IMR-90 (cell line): ENCODE measurements around the gene NUDT8. TPM values are rescaled to one million over a fixed set of nuclear protein-coding genes. Genes with fewer than 3 reads are reported as not detected.

Source experiments
- ATAC-seq: fragments of 200-7000 bp; cut with Tn5 transposase; 2 replicates; pipeline ENCODE4 v1.9.1; 2020; ENCODE audit warnings: low read depth, mild to moderate bottlenecking, moderate library complexity
- BruUV-seq: library from RNA; stranded (reverse); fragments of 400-500 nt; replicated peaks from 2 replicates; lab custom pipeline; 2021; lab: Mats Ljungman, UMichigan
- CTCF ChIA-PET: fragments of 300-600 bp; formaldehyde crosslinking; extraction: SDS; loops from one replicate; lab custom pipeline; 2021; ENCODE audit warnings: antibody characterized with exemption; lab: Yijun Ruan, JAX
- POLR2A ChIA-PET: fragments of 300-600 bp; sonication (Branson Sonifier 250); formaldehyde crosslinking; loops from one replicate; lab custom pipeline; 2022; ENCODE audit warnings: antibody characterized with exemption; ENCODE audit not compliant: unreplicated experiment; lab: Charles Lee
- DNase-seq: peaks from one replicate; pipeline ENCODE4 v3.0.0; 2013
- H2AFZ ChIP-seq: replicated peaks from 2 replicates; pipeline ENCODE3; 2013; ENCODE audit warnings: low read length, mild to moderate bottlenecking; ENCODE audit not compliant: poor library complexity
- H2AK5ac ChIP-seq: 2 replicates; pipeline ENCODE4 v1.6.1; 2013; ENCODE audit warnings: low read depth, low read length, inconsistent platforms
- H2AK9ac ChIP-seq: replicated peaks from 2 replicates; pipeline ENCODE3; 2013; ENCODE audit warnings: mild to moderate bottlenecking, low read depth, low read length, moderate library complexity; ENCODE audit not compliant: poor library complexity
- H2BK120ac ChIP-seq: 2 replicates; pipeline ENCODE4 v1.6.1; 2013; ENCODE audit warnings: low read depth, low read length, inconsistent platforms
- H2BK15ac ChIP-seq: 3 replicates; pipeline ENCODE4 v1.6.1; 2013; ENCODE audit warnings: low read depth, low read length, inconsistent platforms
- H2BK20ac ChIP-seq: 2 replicates; pipeline ENCODE4 v1.6.1; 2013; ENCODE audit warnings: low read depth, mild to moderate bottlenecking, inconsistent platforms, low read length, moderate library complexity
- H2BK5ac ChIP-seq: 2 replicates; pipeline ENCODE4 v1.6.1; 2013; ENCODE audit warnings: mild to moderate bottlenecking, low read depth, low read length, inconsistent platforms; ENCODE audit not compliant: poor library complexity, severe bottlenecking
- H3K14ac ChIP-seq: replicated peaks from 2 replicates; pipeline ENCODE4 v1.6.1; 2013; ENCODE audit warnings: low read depth, low read length, inconsistent platforms
- H3K18ac ChIP-seq: 2 replicates; pipeline ENCODE4 v1.6.1; 2013; ENCODE audit warnings: low read depth, low read length, control low read depth
- H3K23ac ChIP-seq: 2 replicates; pipeline ENCODE4 v1.6.1; 2013; ENCODE audit warnings: low read depth, low read length, inconsistent platforms
- H3K27ac ChIP-seq: 2 replicates; pipeline ENCODE4 v1.5.1; 2013; ENCODE audit warnings: mild to moderate bottlenecking, control low read depth, low read length; ENCODE audit not compliant: insufficient read depth
- H3K27me3 ChIP-seq: 2 replicates; pipeline ENCODE4 v1.6.1; 2013; ENCODE audit warnings: low read length; ENCODE audit not compliant: control insufficient read depth, insufficient read depth
- H3K36me3 ChIP-seq: 2 replicates; pipeline ENCODE4 v1.6.1; 2013; ENCODE audit warnings: low read length, mixed read lengths; ENCODE audit not compliant: control insufficient read depth, insufficient read depth
- H3K4ac ChIP-seq: 2 replicates; pipeline ENCODE4 v1.6.1; 2013; ENCODE audit warnings: low read depth, low read length, inconsistent platforms
- H3K4me1 ChIP-seq: 2 replicates; pipeline ENCODE4 v1.6.1; 2013; ENCODE audit warnings: low read length, mixed read lengths; ENCODE audit not compliant: control insufficient read depth, insufficient read depth
- H3K4me2 ChIP-seq: 2 replicates; pipeline ENCODE4 v1.6.1; 2013; ENCODE audit warnings: low read depth, mild to moderate bottlenecking, control low read depth, low read length, moderate library complexity
- H3K4me3 ChIP-seq: 2 replicates; pipeline ENCODE4 v1.5.1; 2013; ENCODE audit warnings: low read depth, mild to moderate bottlenecking, control low read depth, low read length, moderate library complexity; ENCODE audit not compliant: insufficient read depth
- H3K56ac ChIP-seq: 2 replicates; pipeline ENCODE4 v1.6.1; 2013; ENCODE audit warnings: low read length, inconsistent platforms; ENCODE audit not compliant: insufficient read depth; ENCODE audit errors: extremely low read depth
- H3K79me1 ChIP-seq, 2 experiments: 2 replicates each; pipeline ENCODE4 v1.6.1; 2013; ENCODE audit warnings: low read length in 2 of 2, inconsistent platforms in 1 of 2, low read depth in 1 of 2
- H3K9ac ChIP-seq: 2 replicates; pipeline ENCODE4 v1.6.1; 2013; ENCODE audit warnings: low read depth, low read length, control low read depth
- H3K9me1 ChIP-seq: 2 replicates; pipeline ENCODE4 v1.6.1; 2013; ENCODE audit warnings: low read length, inconsistent platforms; ENCODE audit not compliant: insufficient read depth
- H3K9me3 ChIP-seq: 2 replicates; pipeline ENCODE4 v1.6.1; 2013; ENCODE audit warnings: low read length; ENCODE audit not compliant: control insufficient read depth, insufficient read depth
- H4K20me1 ChIP-seq: 2 replicates; pipeline ENCODE4 v1.6.1; 2013; ENCODE audit warnings: low read length, inconsistent platforms; ENCODE audit not compliant: insufficient read depth
- H4K5ac ChIP-seq: 2 replicates; pipeline ENCODE4 v1.6.1; 2013; ENCODE audit warnings: mild to moderate bottlenecking, low read depth, low read length, control low read depth
- H4K8ac ChIP-seq, 2 experiments: 2 replicates each; pipeline ENCODE4 v1.6.1; 2013; ENCODE audit warnings: low read depth in 2 of 2, low read length in 2 of 2, control low read depth in 1 of 2, inconsistent platforms in 1 of 2
- H4K91ac ChIP-seq: 2 replicates; pipeline ENCODE4 v1.6.1; 2013; ENCODE audit warnings: low read depth, low read length, inconsistent platforms; ENCODE audit not compliant: insufficient read depth
- CEBPB ChIP-seq: IDR thresholded peaks from 2 replicates; pipeline ENCODE4 v1.6.1; 2012; ENCODE audit warnings: low read depth, low read length, improper control_type of control experiment
- ELK1 ChIP-seq: fragments of 150-350 bp; IDR thresholded peaks from 2 replicates; pipeline ENCODE4 v1.6.1; 2016; ENCODE audit warnings: low read depth, mild to moderate bottlenecking, low read length, moderate library complexity, borderline replicate concordance
- FOS ChIP-seq: fragments of 150-350 bp; IDR thresholded peaks from 2 replicates; pipeline ENCODE4 v1.6.1; 2016; ENCODE audit warnings: low read depth, low read length
- MAFK ChIP-seq: IDR thresholded peaks from 2 replicates; pipeline ENCODE4 v1.6.1; 2012; ENCODE audit warnings: low read depth, low read length, improper control_type of control experiment
- MXI1 ChIP-seq: IDR thresholded peaks from 2 replicates; pipeline ENCODE4 v1.6.1; 2012; ENCODE audit warnings: low read depth, mild to moderate bottlenecking, low read length, moderate library complexity, borderline replicate concordance
- POLR2A ChIP-seq: IDR thresholded peaks from 2 replicates; pipeline ENCODE4 v1.6.1; 2012; ENCODE audit warnings: mild to moderate bottlenecking, low read depth, low read length
- RAD21 ChIP-seq: IDR thresholded peaks from 2 replicates; pipeline ENCODE4 v1.6.1; 2012; ENCODE audit warnings: low read length, improper control_type of control experiment
- RCOR1 ChIP-seq: IDR thresholded peaks from 2 replicates; pipeline ENCODE4 v1.6.1; 2012; ENCODE audit warnings: mild to moderate bottlenecking, low read length, improper control_type of control experiment; ENCODE audit not compliant: insufficient replicate concordance
- RFX5 ChIP-seq: IDR thresholded peaks from 2 replicates; pipeline ENCODE4 v1.8.0; 2012; ENCODE audit warnings: low read depth, mild to moderate bottlenecking, low read length, moderate library complexity
- WGBS, 2 experiments: methylation state at CpG; one replicate each; pipeline versions ENCODE4 v1.1.5 to v1.1.7; 2013; ENCODE audit warnings: missing lambda C conversion rate in 2 of 2; ENCODE audit not compliant: insufficient read length in 1 of 2; ENCODE audit errors: extremely low coverage in 2 of 2; 5-methylcytosine and 5-hydroxymethylcytosine counted together
- dilution Hi-C: fragments of 300-500 bp; cut with HindIII; formaldehyde crosslinking; loops from one replicate; pipeline ENCODE4 v1.14.3; 2018; ENCODE audit warnings: low sequenced_read_pairs; ENCODE audit not compliant: unreplicated experiment
- in situ Hi-C: fragments of 300-500 bp; cut with MboI; formaldehyde crosslinking; loops from 3 replicates; pipeline ENCODE4 v1.14.3; 2019; ENCODE audit warnings: low sequenced_read_pairs, inconsistent platforms, mixed read lengths
- intact Hi-C: fragments of 100-400 bp; cut with micrococcal nuclease; formaldehyde crosslinking; loops from 2 replicates; pipeline ENCODE4 v1.10.0; 2022
- polyA plus RNA-seq, 3 experiments: library from polyadenylated mRNA; depleted of rRNA; stranded (reverse); fragments of >200 nt; gene quantifications; 2 replicates each; pipeline ENCODE4 v1.2.3, GENCODE V29; 2012; ENCODE audit warnings: low replicate concordance in 1 of 3
- total RNA-seq: library from RNA; depleted of rRNA; stranded (reverse); fragments of >200 nt; gene quantifications from 2 replicates; pipeline ENCODE4 v1.2.3, GENCODE V29; 2012
- TF ChIP-seq, protein P1 (sequence below): fragments of 150-350 bp; IDR thresholded peaks from 2 replicates; pipeline ENCODE4 v1.6.1; 2017; ENCODE audit warnings: mild to moderate bottlenecking, antibody characterized with exemption, low read length, low read depth

NUDT8 gene
- total and polyA plus RNA-seq, 2 of the 4 experiments (the other 2 are of a cell fraction): 1.4 to 2.5 TPM

DNA sequence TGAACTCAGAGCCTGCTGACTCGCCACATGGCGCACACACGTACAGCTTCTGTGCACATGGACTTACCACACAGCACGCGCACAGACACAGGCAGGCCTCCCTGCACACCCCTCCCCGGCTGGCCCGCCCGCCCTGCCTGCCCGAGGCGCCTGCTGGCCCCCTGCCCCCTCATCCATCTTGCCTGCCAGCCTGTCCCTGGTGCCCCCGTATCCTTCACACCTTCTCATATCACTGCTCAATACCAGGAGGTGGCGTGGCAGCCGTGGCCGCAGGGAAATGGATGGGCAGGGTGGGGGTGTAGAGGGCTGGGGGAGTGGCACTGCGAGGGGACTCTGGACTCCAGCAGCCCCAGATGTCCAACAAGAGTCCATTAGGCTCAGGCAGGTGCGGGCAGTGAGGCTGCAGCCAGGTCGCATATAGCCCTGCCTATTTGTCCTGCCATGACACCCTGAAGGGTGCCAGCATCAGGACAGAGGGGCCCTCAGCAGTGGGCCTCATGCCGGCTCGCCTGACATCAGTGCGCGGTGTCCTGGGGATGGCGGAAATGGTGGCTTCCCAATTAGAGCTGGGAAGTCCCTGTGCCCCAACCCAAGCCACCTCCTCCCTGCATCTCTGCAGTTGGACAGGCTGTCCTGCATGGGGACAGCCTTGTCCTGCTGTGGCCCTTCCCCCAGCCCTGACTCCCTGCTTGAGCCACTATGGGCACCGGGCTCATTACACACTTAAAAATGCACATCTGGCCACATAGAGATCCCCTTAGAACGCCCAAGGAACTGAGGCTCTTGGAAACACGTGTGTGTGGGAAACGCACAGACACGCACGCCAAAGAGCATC lies 11.8 kb upstream of the NUDT8 start:
- H2BK5ac ChIP-seq: no peak overlapping the region
- H3K4ac ChIP-seq: no peak overlapping the region
- ATAC-seq (no peak), DNase-seq (no peak)
- H3K4me3 ChIP-seq: no peak overlapping the region
- no peak overlapping the region for H3K23ac ChIP-seq
- H3K14ac ChIP-seq: no peak overlapping the region
- 89% methylated on average over 9 of the region's 28 CpGs; no CpG with 5 or more reads in 1 of the 2 experiments for WGBS, 2 experiments
- H4K91ac ChIP-seq: no peak overlapping the region
- H3K9me3 ChIP-seq: no peaks in the 10 kb centered on the region; the same call in 1 of the 2 replicates
- no peaks in the 10 kb centered on the region for H3K4me1 ChIP-seq
- H3K27ac ChIP-seq: no peak overlapping the region
- H2AFZ ChIP-seq: no peak overlapping the region
- H3K79me1 ChIP-seq: no peaks in the 10 kb centered on the region
- POLR2A ChIA-PET: no interaction called here
- no TSS peak for BruUV-seq
- peaks cover 14% of the 10 kb centered on the region; the same call in 1 of the 2 replicates for H3K27me3 ChIP-seq
- no peak overlapping the region for H2BK20ac ChIP-seq
- CTCF ChIA-PET: interaction anchor here (0.8 kb wide), 1 partner anchor 11 kb away, joined by 3 read pairs; no protein-coding TSS in a partner anchor
- H3K36me3 ChIP-seq: no peaks in the 10 kb centered on the region
- no peak overlapping the region for H4K8ac ChIP-seq
- H2BK15ac ChIP-seq: no peak overlapping the region
- dilution Hi-C loops: no loop called here
- H4K5ac ChIP-seq: no peak overlapping the region
- no peaks in the 10 kb centered on the region for H3K9me1 ChIP-seq
- in situ Hi-C loops: no loop called here
- no peak overlapping the region for H3K4me2 ChIP-seq
- no peaks in the 10 kb centered on the region for H4K20me1 ChIP-seq
- no peak overlapping the region for H2AK9ac ChIP-seq
- H2AK5ac ChIP-seq: no peak overlapping the region
- H3K18ac ChIP-seq: no peak overlapping the region
- no peak overlapping the region for H3K9ac ChIP-seq
- no peak for TF ChIP-seq MAFK
- no peak for TF ChIP-seq RCOR1
- TF ChIP-seq ELK1: no peak
- TF ChIP-seq, protein P1, sequence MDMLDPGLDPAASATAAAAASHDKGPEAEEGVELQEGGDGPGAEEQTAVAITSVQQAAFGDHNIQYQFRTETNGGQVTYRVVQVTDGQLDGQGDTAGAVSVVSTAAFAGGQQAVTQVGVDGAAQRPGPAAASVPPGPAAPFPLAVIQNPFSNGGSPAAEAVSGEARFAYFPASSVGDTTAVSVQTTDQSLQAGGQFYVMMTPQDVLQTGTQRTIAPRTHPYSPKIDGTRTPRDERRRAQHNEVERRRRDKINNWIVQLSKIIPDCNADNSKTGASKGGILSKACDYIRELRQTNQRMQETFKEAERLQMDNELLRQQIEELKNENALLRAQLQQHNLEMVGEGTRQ: no peak
- TF ChIP-seq POLR2A: no peak
- no peak for TF ChIP-seq CEBPB
- TF ChIP-seq FOS: no peak
- no peak for TF ChIP-seq MXI1
- no peak for TF ChIP-seq RAD21
- no peak for TF ChIP-seq RFX5
- intact Hi-C loops: loop anchor here (10.0 kb wide), 1 partner anchor 153 kb away; no protein-coding TSS in a partner anchor
- no peak overlapping the region for H3K56ac ChIP-seq
- H2BK120ac ChIP-seq: no peak overlapping the region
